K562 (cell line): ENCODE results near the gene ITPKA. TPM values are rescaled to one million over a fixed set of nuclear protein-coding genes. Genes with fewer than 3 reads are reported as not detected.

Source experiments
- ATAC-seq: fragments of 200-7000 bp; cut with Tn5 transposase; 3 replicates; pipeline ENCODE4 v1.9.1; 2020; ENCODE audit warnings: moderate library complexity
- Bru-seq: library from RNA; stranded (reverse); fragments of 400-500 nt; gene quantifications from one replicate; lab custom pipeline; 2021; lab: Mats Ljungman, UMichigan
- BruChase-seq, 2 experiments: library from RNA; stranded (reverse); fragments of 400-500 nt; gene quantifications; one replicate each; lab custom pipeline; 2021; lab: Mats Ljungman, UMichigan
- BruUV-seq: library from RNA; stranded (reverse); fragments of 400-500 nt; replicated peaks from 2 replicates; lab custom pipeline; 2021; lab: Mats Ljungman, UMichigan
- CTCF ChIA-PET: fragments of 300-600 bp; formaldehyde crosslinking; extraction: SDS; loops from one replicate; lab custom pipeline; 2021; ENCODE audit warnings: low intra/inter-chr PET ratio; lab: Yijun Ruan, JAX
- POLR2A ChIA-PET: fragments of 300-600, 350-650 bp; sonication (Branson Sonifier 250); formaldehyde crosslinking; extraction: SDS; loops from one replicate; lab custom pipeline; 2021; ENCODE audit warnings: antibody characterized with exemption, inconsistent platforms; lab: Yijun Ruan, JAX
- DNase-seq, 4 experiments: peaks; one replicate each; pipeline versions ENCODE4 v3.0.0 to v3.0.0-alpha.2; 2011 to 2018; ENCODE audit warnings: low spot score in 3 of 4, mixed read lengths in 3 of 4; ENCODE audit errors: extremely low read depth in 1 of 4
- FAIRE-seq: peaks from 2 replicates; lab custom pipeline; 2011; peaks lifted over from hg19 to GRCh38; lab: Jason Lieb, UNC
- H2AFZ ChIP-seq: 2 replicates; pipeline ENCODE4 v1.6.0; 2011; ENCODE audit warnings: low read depth, low read length, control low read depth, inconsistent platforms
- H3K27ac ChIP-seq: fragments of 200-600 bp; 3 replicates; pipeline ENCODE4 v1.8.0; 2011; ENCODE audit warnings: low read depth, mild to moderate bottlenecking, control low read depth, inconsistent platforms, low read length, moderate library complexity, mixed read lengths; ENCODE audit errors: extremely low read depth
- H3K27me3 ChIP-seq, 2 experiments: fragments of 300-600 bp in 1 of 2; 2 replicates in 1 of 2; 3 replicates in 1 of 2; pipeline versions ENCODE4 v1.6.0 to v1.8.0; 2011; ENCODE audit warnings: inconsistent platforms in 2 of 2, low read length in 2 of 2, mild to moderate bottlenecking in 1 of 2, mixed read lengths in 1 of 2, moderate library complexity in 1 of 2; ENCODE audit not compliant: control insufficient read depth in 2 of 2, insufficient read depth in 2 of 2
- H3K36me3 ChIP-seq: fragments of 300-600 bp; 3 replicates; pipeline ENCODE4 v1.8.0; 2011; ENCODE audit warnings: mild to moderate bottlenecking, low read length, inconsistent platforms; ENCODE audit not compliant: control insufficient read depth, insufficient read depth
- H3K4me1 ChIP-seq, 2 experiments: fragments of 200-600 bp in 1 of 2; replicated peaks in 1 of 2; 2 replicates in 1 of 2; 3 replicates in 1 of 2; pipeline versions ENCODE4 v1.5.1 to v1.8.0; 2011; ENCODE audit warnings: inconsistent platforms in 2 of 2, low read length in 2 of 2, mild to moderate bottlenecking in 1 of 2, mixed read lengths in 1 of 2, moderate library complexity in 1 of 2; ENCODE audit not compliant: control insufficient read depth in 2 of 2, insufficient read depth in 2 of 2
- H3K4me2 ChIP-seq: 2 replicates; pipeline ENCODE4 v1.6.1; 2011; ENCODE audit warnings: low read length, control low read depth, inconsistent platforms, mixed read lengths; ENCODE audit not compliant: insufficient read depth
- H3K4me3 ChIP-seq: fragments of 200-600 bp; sonication (generic), shearing (Covaris generic); 2 replicates; pipeline ENCODE4 v1.5.1; 2016; ENCODE audit warnings: control low read depth, inconsistent platforms
- H3K79me2 ChIP-seq: fragments of 200-600 bp; 3 replicates; pipeline ENCODE4 v1.8.0; 2011; ENCODE audit warnings: low read length, inconsistent platforms; ENCODE audit not compliant: control insufficient read depth, insufficient read depth
- H3K9ac ChIP-seq, 2 experiments: 2 replicates each; pipeline versions ENCODE4 v1.6.0 to v1.6.1; 2011; ENCODE audit warnings: low read depth in 2 of 2, low read length in 2 of 2, control low read depth in 1 of 2, inconsistent platforms in 1 of 2, mild to moderate bottlenecking in 1 of 2, mixed read lengths in 1 of 2; ENCODE audit not compliant: insufficient read depth in 1 of 2
- H3K9me1 ChIP-seq: one replicate; pipeline ENCODE4 v1.6.0; 2011; ENCODE audit warnings: inconsistent platforms, mild to moderate bottlenecking, low read length, moderate library complexity; ENCODE audit not compliant: control insufficient read depth, insufficient read depth
- H3K9me3 ChIP-seq: replicated peaks from 2 replicates; pipeline ENCODE4 v1.5.1; 2011; ENCODE audit warnings: low read depth, low read length, inconsistent platforms; ENCODE audit not compliant: control insufficient read depth, insufficient read depth
- H4K20me1 ChIP-seq: replicated peaks from 2 replicates; pipeline ENCODE4 v1.6.1; 2011; ENCODE audit warnings: low read length, inconsistent platforms, mixed read lengths; ENCODE audit not compliant: control insufficient read depth, insufficient read depth
- HIVEP1 ChIP-seq: fragments of 250-450 bp; sonication (Bioruptor Pico); IDR thresholded peaks from 2 replicates; pipeline ENCODE4 v1.4.0; 2020; ENCODE audit warnings: mild to moderate bottlenecking
- KDM2B ChIP-seq: fragments of 250-450 bp; sonication (Bioruptor Pico); IDR thresholded peaks from 2 replicates; pipeline ENCODE4 v1.8.0; 2021; ENCODE audit warnings: mild to moderate bottlenecking, moderate library complexity
- KDM5B ChIP-seq: fragments of 200-600 bp; sonication (generic); IDR thresholded peaks from 2 replicates; pipeline ENCODE4 v1.6.1; 2012; ENCODE audit warnings: low read depth, mild to moderate bottlenecking, moderate library complexity, low read length, control low read depth, inconsistent platforms; ENCODE audit not compliant: insufficient replicate concordance
- NONO ChIP-seq, 2 experiments: fragments of 200-400 bp in 1 of 2; fragments of 450-650 bp in 1 of 2; formaldehyde crosslinking in 1 of 2; IDR thresholded peaks; 2 replicates each; pipeline ENCODE4 v1.6.1; 2017; ENCODE audit warnings: low read depth in 2 of 2, mild to moderate bottlenecking in 2 of 2, moderate library complexity in 2 of 2, low read length in 1 of 2
- NR2C1 ChIP-seq, 2 experiments: fragments of 450-650 bp; IDR thresholded peaks; 2 replicates each; pipeline ENCODE4 v1.6.1; 2017; ENCODE audit warnings: mild to moderate bottlenecking in 2 of 2, antibody characterized with exemption in 1 of 2, inconsistent platforms in 1 of 2, missing compliant biosample characterization in 1 of 2, missing genetic modification characterization in 1 of 2
- RB1 ChIP-seq: fragments of 450-650 bp; IDR thresholded peaks from 2 replicates; pipeline ENCODE4 v1.6.1; 2017; ENCODE audit warnings: low read depth, mild to moderate bottlenecking
- RBM22 ChIP-seq: fragments of 200-400 bp; formaldehyde crosslinking; IDR thresholded peaks from 2 replicates; pipeline ENCODE4 v1.6.1; 2018; ENCODE audit warnings: low read length, low read depth; ENCODE audit not compliant: poor library complexity, severe bottlenecking
- TEAD1 ChIP-seq, 2 experiments: fragments of 450-650 bp in 1 of 2; sonication (generic) in 1 of 2; formaldehyde crosslinking; IDR thresholded peaks; 2 replicates each; pipeline versions ENCODE4 v1.4.0 to v1.8.0; 2020 to 2022; ENCODE audit warnings: mild to moderate bottlenecking in 2 of 2, missing genetic modification reagents in 1 of 2
- ZNF12 ChIP-seq: sonication (generic); formaldehyde crosslinking; IDR thresholded peaks from 2 replicates; pipeline ENCODE4 v1.4.0; 2020; ENCODE audit warnings: mild to moderate bottlenecking, missing genetic modification reagents
- ZNF780A ChIP-seq: fragments of 250-450 bp; sonication (Bioruptor Pico); IDR thresholded peaks from 2 replicates; pipeline ENCODE4 v1.5.0; 2021; ENCODE audit warnings: mild to moderate bottlenecking
- WGBS: fragments of 100-300 bp; shearing (Covaris generic); methylation state at CpG from one replicate; pipeline ENCODE4 v1.1.6; 2016; ENCODE audit warnings: low coverage, mixed read lengths; ENCODE audit not compliant: insufficient coverage; ENCODE audit errors: missing lambda C conversion rate; 5-methylcytosine and 5-hydroxymethylcytosine counted together
- in situ Hi-C: fragments of 300-500 bp; cut with MboI; formaldehyde crosslinking; loops from 4 replicates; pipeline ENCODE4 v1.15.0; 2018; ENCODE audit warnings: inconsistent platforms, mixed read lengths
- intact Hi-C: fragments of 100-400 bp; cut with micrococcal nuclease; formaldehyde crosslinking; loops from 2 replicates; pipeline ENCODE4 v1.14.2; 2022
- long read RNA-seq, 3 experiments: library from polyadenylated mRNA in 2 of 3; library from RNA in 1 of 3; unstranded in 2 of 3; stranded (forward) in 1 of 3; transcript quantifications; one replicate each; pipeline ENCODE4 v2.0.0, GENCODE V29; 2019 to 2022
- polyA minus RNA-seq, 3 experiments: library from RNA; depleted of rRNA, polyadenylated mRNA; stranded (reverse); fragments of >200 nt; gene quantifications; 2 replicates each; pipeline ENCODE4 v1.2.3, GENCODE V29; 2011
- polyA plus RNA-seq, 8 experiments: library from polyadenylated mRNA; depleted of rRNA in 4 of 8; stranded (reverse) in 5 of 8; unstranded in 3 of 8; fragments of >200 nt; fragmentation: Nextera tagmentation in 2 of 8; fragmentation: Illumina TruSeq in 1 of 8; extraction: Ambion mirVana in 2 of 8; extraction: Trizol in 1 of 8; gene quantifications; 2 replicates each; pipeline versions ENCODE4 v1.2.1 to v1.2.3, GENCODE V29; 2011 to 2014; ENCODE audit warnings: inconsistent platforms in 1 of 8, missing spikeins in 1 of 8
- total RNA-seq, 7 experiments: library from RNA; depleted of rRNA in 6 of 7; stranded (reverse); fragments of >200 nt in 6 of 7; fragmentation: Illumina TruSeq in 2 of 7; extraction: Trizol in 2 of 7; gene quantifications; 2 replicates each; pipeline versions ENCODE4 v1.2.1 to v1.2.3, GENCODE V29; 2011 to 2021; ENCODE audit warnings: low replicate concordance in 1 of 7
- TF ChIP-seq, protein P1 (sequence below): sonication (generic); formaldehyde crosslinking; IDR thresholded peaks from 2 replicates; pipeline ENCODE4 v1.8.0; 2022; ENCODE audit warnings: missing genetic modification reagents, mild to moderate bottlenecking, borderline replicate concordance

ITPKA gene
- total RNA-seq (2011; cell fraction: chromatin; rRNA removed; ENCODE audit: low replicate concordance) = 9.4 and 24.3 TPM in 2 replicates
- 24.0 and 25.1 TPM in 2 replicates for total RNA-seq (2011; cell fraction: nucleolus; rRNA removed)
- 8.3 and 12.6 TPM in 2 replicates for total RNA-seq (2011; cell fraction: nucleoplasm; rRNA removed)
- 68.4 and 72.3 TPM in 2 replicates for total RNA-seq (2014; rRNA removed)
- 2.4 and 4.5 TPM in 2 replicates for total RNA-seq (2014; rRNA removed; fragmentation: Illumina TruSeq; extraction: Trizol)
- 11.3 and 13.4 TPM in 2 replicates for total RNA-seq (2015; rRNA removed; fragmentation: Illumina TruSeq; extraction: Trizol)
- 33.3 and 35.8 TPM in 2 replicates for total RNA-seq (2021)
- 9.1 and 11.5 TPM in 2 replicates for polyA plus RNA-seq (2011; rRNA removed)
- 14.0 and 24.3 TPM in 2 replicates for polyA plus RNA-seq (2011; cell fraction: cytosol; rRNA removed)
- polyA plus RNA-seq (2011; cell fraction: nucleus; rRNA removed) = 19.8 and 25.1 TPM in 2 replicates
- polyA plus RNA-seq (2012) = 18.4 and 67.5 TPM in 2 replicates
- polyA plus RNA-seq (2014; fragmentation: Illumina TruSeq; extraction: Trizol) = 4.0 and 10.5 TPM in 2 replicates
- under 1 TPM; 0.14 to 0.55 TPM for polyA plus RNA-seq (2014; fragmentation: Nextera tagmentation; extraction: Ambion mirVana)
- polyA plus RNA-seq (2014; rRNA removed) = 34.4 and 34.8 TPM in 2 replicates
- polyA minus RNA-seq (2011; rRNA and poly(A)+ RNA removed) = 2.2 and 6.8 TPM in 2 replicates
- polyA minus RNA-seq (2011; cell fraction: cytosol; rRNA and poly(A)+ RNA removed) = 12.3 and 17.9 TPM in 2 replicates
- 7.7 and 8.9 TPM in 2 replicates for polyA minus RNA-seq (2011; cell fraction: nucleus; rRNA and poly(A)+ RNA removed)
- Bru-seq, nascent RNA = percentile 65 among the genes with signal in this experiment
- percentile 69 among the genes with signal in this experiment for BruChase-seq, experiment 1, labeled RNA remaining after a 2-hour chase
- percentile 71 among the genes with signal in this experiment for BruChase-seq, experiment 2, labeled RNA remaining after a 6-hour chase
- long read RNA-seq, experiment 1, transcript ITPKA-201 (7 exons, 1,824 nt) = major isoform, 94 of 131 reads
- long read RNA-seq, experiment 1, partial matches to known transcripts = 17 of 131 reads
- long read RNA-seq, experiment 1, other reads (novel, unspliced or antisense) = 20 of 131 reads
- long read RNA-seq, experiment 2, transcript ITPKA-201 (7 exons, 1,824 nt) = major isoform, 38 of 56 reads
- long read RNA-seq, experiment 2, partial matches to known transcripts = 8 of 56 reads
- long read RNA-seq, experiment 2, other reads (novel, unspliced or antisense) = 10 of 56 reads
- long read RNA-seq, experiment 3, partial matches to known transcripts = 2 of 5 reads
- long read RNA-seq, experiment 3, other reads (novel, unspliced or antisense) = 0 of 5 reads

DNA sequence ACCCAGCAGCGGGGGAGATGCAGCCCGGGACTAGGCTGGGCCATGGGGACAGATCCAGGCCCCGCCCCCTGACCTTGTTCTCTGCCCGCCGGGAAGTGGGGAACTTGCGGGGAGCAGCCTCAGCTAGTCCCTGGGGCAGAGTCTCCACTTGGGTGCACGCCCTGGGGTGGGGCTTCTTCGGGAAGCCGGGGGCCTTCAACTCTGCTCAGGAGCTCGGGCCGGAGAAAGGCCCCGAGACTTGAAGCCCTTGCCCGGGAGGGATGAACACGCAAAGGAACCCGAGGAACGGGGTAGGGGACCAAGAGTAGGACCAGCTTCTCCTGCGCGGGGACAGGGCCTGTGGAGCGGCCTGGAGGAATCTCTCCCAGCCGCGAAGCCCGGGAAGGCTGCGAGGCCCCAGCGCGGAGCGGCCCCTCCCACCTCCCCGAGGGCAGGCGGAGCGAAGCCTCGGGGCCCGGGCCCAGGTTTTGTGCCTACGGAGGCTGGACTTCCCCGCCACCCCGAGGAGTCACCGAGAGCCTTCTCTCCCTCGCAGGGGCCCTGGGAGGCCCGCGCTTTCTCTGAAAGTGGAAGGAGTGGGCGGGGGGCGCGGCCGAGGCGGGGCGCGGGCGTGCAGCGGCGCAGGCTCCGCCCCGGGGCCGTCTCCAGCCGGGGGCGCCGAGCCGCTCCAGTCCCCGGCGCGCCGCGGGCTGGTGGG, at the start of gene ITPKA:
Gene ITPKA, plus strand, starts transcription at position 670 of the 697 bp plus-strand sequence. CDS start 54 bp downstream, outside the sequence.
- Histone ChIP-seq H2AFZ (peak within 1 kb of the TSS; percentile 82), H3K4me3 (peak within 1 kb of the TSS; percentile 60), H3K36me3 (0 out of 3 replicates have a peak, but pooled peaks cover 6% of the 10 kb centered on the region), H3K27ac (peak within 1 kb of the TSS; percentile 80), H3K79me2 (peaks cover 33% of the 10 kb centered on the region), H3K4me2 (peak within 1 kb of the TSS; percentile 90), H4K20me1 (no peaks in the 10 kb centered on the region), H3K9me1 (no peaks in the 10 kb centered on the region), H3K4me1 (peaks cover 24 to 42% of the 10 kb centered on the region in 2 experiments), H3K27me3 (no peaks in the 10 kb centered on the region), H3K9me3 (no peaks in the 10 kb centered on the region), H3K9ac (peak within 1 kb of the TSS; percentile 81 to 94)
- BruUV-seq = TSS peak; percentile 71
- peak; percentile 72 for ATAC-seq
- in situ Hi-C loops (no loop called here), intact Hi-C loops (loop anchor here (5.0 kb wide), 1 partner anchor 479 kb away; the partner anchor contains the start of gene EHD4)
- CTCF ChIA-PET = no interaction called here
- peak; percentile 88 to 91 (median 90) for DNase-seq
- FAIRE-seq = no peak
- WGBS = under 1% methylated on average over 39 of the region's 60 CpGs
- POLR2A ChIA-PET = interaction anchor here (0.5 to 1.7 kb wide), 10 partner anchors 9 to 1911 kb away, joined by 3 to 14 read pairs (median 4); partner anchors contain the start of gene NUSAP1
- TF ChIP-seq, protein P1, sequence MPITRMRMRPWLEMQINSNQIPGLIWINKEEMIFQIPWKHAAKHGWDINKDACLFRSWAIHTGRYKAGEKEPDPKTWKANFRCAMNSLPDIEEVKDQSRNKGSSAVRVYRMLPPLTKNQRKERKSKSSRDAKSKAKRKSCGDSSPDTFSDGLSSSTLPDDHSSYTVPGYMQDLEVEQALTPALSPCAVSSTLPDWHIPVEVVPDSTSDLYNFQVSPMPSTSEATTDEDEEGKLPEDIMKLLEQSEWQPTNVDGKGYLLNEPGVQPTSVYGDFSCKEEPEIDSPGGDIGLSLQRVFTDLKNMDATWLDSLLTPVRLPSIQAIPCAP (CRISPR knock-in tag) = no peak
- TF ChIP-seq RBM22 (no peak), RB1 (peak; percentile 83; the same call in 1 of the 2 replicates), HIVEP1 (CRISPR knock-in tag) (peak; percentile 65; the same call in 1 of the 2 replicates), NR2C1 (IDR thresholded peaks at IDR 0.05) (peak; percentile 35; the same call in 1 of the 2 replicates), NR2C1 (tag; IDR thresholded peaks at IDR 0.05) (0 out of 2 replicates have a peak, but pooled peaks have one; percentile 44), ZNF780A (no peak), KDM5B (peak; percentile 61), NONO (IDR thresholded peaks at IDR 0.05; ENCODE audit: low read depth in 2 of 2, low read length in 1 of 2) (peak in 1 of 2 experiments; percentile 25; a peak in 1 of 4 replicates), KDM2B (0 out of 2 replicates have a peak, but pooled peaks have one; percentile 39), TEAD1 (CRISPR knock-in tag; IDR thresholded peaks at IDR 0.05) (0 out of 4 replicates have a peak, but pooled peaks of 1 of the 2 experiments have one; percentile 53), ZNF12 (CRISPR knock-in tag) (0 out of 2 replicates have a peak, but pooled peaks have one; percentile 37)
